ENCODE results near the gene XRCC3.

Gene XRCC3

GRCh38 chr14:103715052-103716000, at the start of gene XRCC3, which contains the start of gene ZFYVE21:
Gene XRCC3, minus strand, starts transcription at chr14:103715451. Its CDS starts 4,364 bp downstream, at chr14:103711087.
Gene ZFYVE21, plus strand, starts transcription at chr14:103715810. Its CDS starts 32 bp downstream, at chr14:103715842.
- no peak for TF ChIP-seq CTCF (IDR thresholded peaks at IDR 0.05; ENCODE audit: borderline replicate concordance, insufficient read depth, low read depth, low read length)
- H3K4me3 ChIP-seq (ENCODE audit: low read depth, low read length) = peak within 1 kb of the TSS; percentile 89

- no peak for TF ChIP-seq CTCF (IDR thresholded peaks at IDR 0.05; ENCODE audit: borderline replicate concordance, insufficient read depth, low read depth, low read length)
- H3K4me3 ChIP-seq (ENCODE audit: low read depth, low read length) = no peak overlapping the region
Observed at GRCh38 chr14:103763730-103764488, 48.7 kb upstream of the XRCC3 start.

GRCh38 chr14:103762541-103762940, 47.3 kb upstream of the XRCC3 start:
- TF ChIP-seq CTCF (IDR thresholded peaks at IDR 0.05; ENCODE audit: borderline replicate concordance, insufficient read depth, low read depth, low read length) = no peak
- H3K4me3 ChIP-seq (ENCODE audit: low read depth, low read length) = no peak overlapping the region

- TF ChIP-seq CTCF (IDR thresholded peaks at IDR 0.05; ENCODE audit: borderline replicate concordance, insufficient read depth, low read depth, low read length) = no peak
- no peak overlapping the region for H3K4me3 ChIP-seq (ENCODE audit: low read depth, low read length)
Observed at GRCh38 chr14:103762036-103762435, 46.8 kb upstream of the XRCC3 start.

GRCh38 chr14:103758059-103758776, 43.0 kb upstream of the XRCC3 start:
- TF ChIP-seq CTCF (IDR thresholded peaks at IDR 0.05; ENCODE audit: borderline replicate concordance, insufficient read depth, low read depth, low read length) = no peak
- H3K4me3 ChIP-seq (ENCODE audit: low read depth, low read length) = no peak overlapping the region

- TF ChIP-seq CTCF (IDR thresholded peaks at IDR 0.05; ENCODE audit: borderline replicate concordance, insufficient read depth, low read depth, low read length) = no peak
- no peak overlapping the region for H3K4me3 ChIP-seq (ENCODE audit: low read depth, low read length)
Observed at GRCh38 chr14:103755060-103755459, 39.8 kb upstream of the XRCC3 start.

Measured in GM12875 (cell line).